GM12864 (cell line): Measurements from ENCODE around the gene OPCML.

ENCODE experiments used
- DNase-seq: peaks from one replicate; pipeline ENCODE4 v3.0.0-alpha.2; 2011; ENCODE audit warnings: low read depth
- H3K4me3 ChIP-seq: 2 replicates; pipeline ENCODE4 v1.5.1; 2011; ENCODE audit warnings: mild to moderate bottlenecking, low read depth, low read length, control low read depth
- TF ChIP-seq, protein P1 (sequence below): IDR thresholded peaks from 2 replicates; pipeline ENCODE4 v1.5.1; 2011; ENCODE audit warnings: low read depth, mild to moderate bottlenecking, moderate library complexity, low read length, control low read depth, inconsistent platforms; ENCODE audit errors: missing control alignments

The OPCML gene

GRCh38 chr11:132962041-132962440 lies 570.3 kb downstream of the OPCML start:
- no peak overlapping the region for H3K4me3 ChIP-seq
- no peak for DNase-seq
- TF ChIP-seq, protein P1, sequence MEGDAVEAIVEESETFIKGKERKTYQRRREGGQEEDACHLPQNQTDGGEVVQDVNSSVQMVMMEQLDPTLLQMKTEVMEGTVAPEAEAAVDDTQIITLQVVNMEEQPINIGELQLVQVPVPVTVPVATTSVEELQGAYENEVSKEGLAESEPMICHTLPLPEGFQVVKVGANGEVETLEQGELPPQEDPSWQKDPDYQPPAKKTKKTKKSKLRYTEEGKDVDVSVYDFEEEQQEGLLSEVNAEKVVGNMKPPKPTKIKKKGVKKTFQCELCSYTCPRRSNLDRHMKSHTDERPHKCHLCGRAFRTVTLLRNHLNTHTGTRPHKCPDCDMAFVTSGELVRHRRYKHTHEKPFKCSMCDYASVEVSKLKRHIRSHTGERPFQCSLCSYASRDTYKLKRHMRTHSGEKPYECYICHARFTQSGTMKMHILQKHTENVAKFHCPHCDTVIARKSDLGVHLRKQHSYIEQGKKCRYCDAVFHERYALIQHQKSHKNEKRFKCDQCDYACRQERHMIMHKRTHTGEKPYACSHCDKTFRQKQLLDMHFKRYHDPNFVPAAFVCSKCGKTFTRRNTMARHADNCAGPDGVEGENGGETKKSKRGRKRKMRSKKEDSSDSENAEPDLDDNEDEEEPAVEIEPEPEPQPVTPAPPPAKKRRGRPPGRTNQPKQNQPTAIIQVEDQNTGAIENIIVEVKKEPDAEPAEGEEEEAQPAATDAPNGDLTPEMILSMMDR, result no peak

- no peak for DNase-seq
- TF ChIP-seq, protein P1, result no peak
- H3K4me3 ChIP-seq, result no peak overlapping the region
Measured at GRCh38 chr11:132961453-132961852, 570.8 kb downstream of the OPCML start.

GRCh38 chr11:132960273-132961078 lies 571.8 kb downstream of the OPCML start:
- TF ChIP-seq, protein P1, result no peak
- DNase-seq, result no peak
- no peak overlapping the region for H3K4me3 ChIP-seq

DNA sequence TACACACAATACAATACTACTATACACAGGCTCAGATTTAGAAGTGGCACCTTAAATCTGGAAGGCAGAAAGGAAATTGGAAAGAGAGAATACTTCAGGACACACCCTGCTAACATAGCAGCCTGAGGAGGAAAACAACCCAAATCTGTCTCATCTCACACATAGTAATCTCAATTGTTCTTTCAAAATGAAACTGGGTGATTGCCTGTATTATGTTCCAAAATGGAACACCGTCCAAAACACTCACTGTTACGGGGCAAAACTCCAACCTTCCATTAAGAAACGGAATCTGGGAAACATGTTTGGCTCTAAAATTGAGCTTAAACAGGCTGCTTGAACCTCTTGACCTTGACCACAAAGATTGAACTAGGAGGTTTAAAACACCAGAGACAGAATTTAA lies 572.6 kb downstream of the OPCML start:
- no peak for DNase-seq
- H3K4me3 ChIP-seq, result no peak overlapping the region
- TF ChIP-seq, protein P1, result no peak

GRCh38 chr11:132957881-132958280 lies 574.4 kb downstream of the OPCML start:
- TF ChIP-seq, protein P1, result no peak
- no peak overlapping the region for H3K4me3 ChIP-seq
- no peak for DNase-seq

- TF ChIP-seq, protein P1, result no peak
Measured at GRCh38 chr11:132948252-132948651, 584.0 kb downstream of the OPCML start.

DNA sequence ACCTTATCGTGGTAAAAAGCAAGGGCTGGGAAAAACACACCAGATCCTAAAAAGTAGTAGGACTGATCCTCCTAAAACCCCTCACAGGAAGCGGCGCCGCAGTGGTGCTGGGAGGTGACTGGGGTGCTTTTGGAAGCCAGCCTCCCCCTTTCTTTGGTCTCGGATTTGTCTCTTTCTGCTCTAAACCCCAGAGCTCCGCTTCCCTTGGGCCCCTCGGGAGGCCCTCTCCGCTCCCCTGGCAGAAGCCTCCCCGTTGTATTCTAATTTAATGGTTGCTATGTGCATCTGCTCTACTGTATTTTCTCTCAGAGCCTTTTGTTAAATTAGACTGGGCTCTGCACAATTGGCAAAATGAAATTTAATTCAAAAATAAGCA lies 587.7 kb downstream of the OPCML start:
- DNase-seq, result no peak
- TF ChIP-seq, protein P1, result no peak
- H3K4me3 ChIP-seq, result no peak overlapping the region

More at GRCh38 chr11:132948252-132948651, 584.0 kb downstream of the OPCML start:
- no peak for DNase-seq
- H3K4me3 ChIP-seq, result no peak overlapping the region
